ENCODE data around the gene PSMG1. TPM values are rescaled to one million over a fixed set of nuclear protein-coding genes. Genes with fewer than 3 reads are reported as not detected.

Gene PSMG1
- total and polyA plus RNA-seq, 2 of the 8 experiments (the other 6 are each of a cell fraction or from before 2014, with no cell fraction given), result 50.7 to 93.7 TPM

DNA sequence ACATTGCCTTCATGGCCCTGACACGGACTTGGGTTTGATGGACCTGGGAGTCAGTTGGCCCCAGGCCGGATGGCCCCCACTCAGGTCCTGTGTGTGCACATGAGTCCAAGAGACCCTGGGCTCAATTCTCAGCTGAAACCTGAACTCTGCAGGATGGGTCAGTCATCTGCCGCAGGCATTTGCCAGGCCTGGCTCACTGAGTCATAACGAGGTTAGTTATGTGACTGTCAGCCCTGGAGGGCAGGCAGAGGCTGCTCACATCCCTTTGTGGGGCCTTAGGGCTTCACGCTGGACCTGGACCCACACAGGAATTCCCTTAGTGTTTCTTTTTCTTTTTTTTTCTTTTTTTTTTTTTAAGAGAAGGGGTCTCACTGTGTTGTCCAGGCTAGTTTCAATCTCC is 46.5 kb downstream of the PSMG1 start:
- H3K79me2 ChIP-seq (ENCODE audit: control insufficient read depth in 1 of 2, insufficient read depth in 2 of 2, low read length in 2 of 2), result no peaks in the 10 kb centered on the region
- H3K56ac ChIP-seq (replicated peaks; ENCODE audit: insufficient read length, low read depth, low read length), result no peak overlapping the region
- H3K18ac ChIP-seq (ENCODE audit: extremely low read depth, low read length), result no peak overlapping the region
- H3K23me2 ChIP-seq (ENCODE audit: low read depth, low read length), result peaks cover 5% of the 10 kb centered on the region; the same call in 1 of the 2 replicates
- H3K27ac ChIP-seq (ENCODE audit: low read depth, low read length), result no peak overlapping the region
- H3K9ac ChIP-seq (replicated peaks in 1 of 4; ENCODE audit: extremely low read depth in 1 of 4, low read depth in 3 of 4, low read length in 3 of 4), result no peak overlapping the region
- H2AK5ac ChIP-seq (ENCODE audit: low read depth, low read length), result peak overlapping the region; percentile 17; the same call in 1 of the 2 replicates
- H2BK20ac ChIP-seq (ENCODE audit: low read length), result no peak overlapping the region
- H2BK15ac ChIP-seq (ENCODE audit: low read length), result no peak overlapping the region
- H3K79me1 ChIP-seq (ENCODE audit: low read depth, low read length), result no peaks in the 10 kb centered on the region
- no peak overlapping the region for H3K14ac ChIP-seq (ENCODE audit: insufficient read length)
- H2AFZ ChIP-seq (ENCODE audit: low read length), result no peak overlapping the region
- H2BK120ac ChIP-seq (replicated peaks; ENCODE audit: low read depth, low read length), result no peak overlapping the region
- no peak overlapping the region for H4K91ac ChIP-seq (replicated peaks; ENCODE audit: insufficient read length, low read length)
- no peak overlapping the region for H3K4me2 ChIP-seq (ENCODE audit: insufficient read depth in 1 of 2, low read depth in 2 of 2, low read length in 2 of 2)
- no peak overlapping the region for H4K5ac ChIP-seq (ENCODE audit: insufficient read length, low read depth, low read length)
- H2BK12ac ChIP-seq (ENCODE audit: low read depth, low read length), result no peak overlapping the region; the same call in 1 of the 2 replicates
- H3K4ac ChIP-seq (replicated peaks; ENCODE audit: insufficient read length, low read depth, low read length), result no peak overlapping the region
- H3K4me1 ChIP-seq (replicated peaks in 1 of 4; ENCODE audit: control insufficient read depth in 3 of 4, insufficient read depth in 4 of 4, low read length in 3 of 4), result peaks cover 0 to 12% (median 7%) of the 10 kb centered on the region in 4 experiments; a peak in 6 of 7 replicates
- H4K20me1 ChIP-seq (replicated peaks in 1 of 2; ENCODE audit: control insufficient read depth in 1 of 2, insufficient read depth in 2 of 2, low read length in 2 of 2), result peaks cover 0 to 4% of the 10 kb centered on the region in 2 experiments
- ChIA-PET CTCF (ENCODE audit: partially characterized antibody) (interaction anchor here (0.6 to 3.3 kb wide), 16 partner anchors 10 to 778 kb away, joined by 3 to 14 read pairs (median 4); no protein-coding TSS in a partner anchor), POLR2A (ENCODE audit: partially characterized antibody) (no interaction called here)
- H3K4me3 ChIP-seq (ENCODE audit: extremely low read depth in 1 of 4, insufficient read depth in 2 of 4, low read depth in 3 of 4, low read length in 4 of 4), result no peak overlapping the region
- H2BK5ac ChIP-seq (ENCODE audit: low read depth, low read length), result no peak overlapping the region
- no peak for TF ChIP-seq SRF (IDR thresholded peaks at IDR 0.05; ENCODE audit: low read depth, low read length)
- WGBS, 2 experiments (ENCODE audit: extremely low coverage in 1 of 2, insufficient coverage in 1 of 2, insufficient read length in 1 of 2, insufficient replicate concordance in 2 of 2, low coverage in 1 of 2, low lambda C conversion rate in 2 of 2, missing lambda C conversion rate in 1 of 2), result 83% methylated on average over 5 of the region's 5 CpGs; no CpG with 5 or more reads in 1 of the 2 experiments
- FAIRE-seq (no peak), DNase-seq (ENCODE audit: low read depth in 1 of 2, low spot score in 2 of 2) (no peak)
- no peaks in the 10 kb centered on the region for H3K27me3 ChIP-seq (replicated peaks in 1 of 4; ENCODE audit: control insufficient read depth in 3 of 4, extremely low read depth in 1 of 4, insufficient read depth in 3 of 4, low read length in 3 of 4)
- H3K36me3 ChIP-seq (ENCODE audit: control insufficient read depth in 2 of 4, insufficient read depth in 4 of 4, low read length in 3 of 4), result no peaks in the 10 kb centered on the region
- H3K23ac ChIP-seq (ENCODE audit: insufficient read length), result no peak overlapping the region
- no peaks in the 10 kb centered on the region; a peak in 1 of 4 replicates for H3K9me3 ChIP-seq (ENCODE audit: insufficient read depth in 2 of 2, low read depth in 1 of 2, low read length in 1 of 2)
- no peak overlapping the region; the same call in 1 of the 2 replicates for H4K8ac ChIP-seq (ENCODE audit: extremely low read depth, insufficient read depth, low read length)

Measured in H1 (cell line).